Panc1 (cell line): ENCODE measurements around the gene NTRK2. TPM values are rescaled to one million over a fixed set of nuclear protein-coding genes. Genes with fewer than 3 reads are reported as not detected.

Experiments used
- ATAC-seq: fragments of 200-7000 bp; cut with Tn5 transposase; 2 replicates; pipeline ENCODE4 v1.9.1; 2020; ENCODE audit warnings: mild to moderate bottlenecking, moderate library complexity
- BruUV-seq: library from RNA; stranded (reverse); fragments of 400-500 nt; replicated peaks from 2 replicates; lab custom pipeline; 2021; lab: Mats Ljungman, UMichigan
- CTCF ChIA-PET: fragments of 300-600 bp; sonication (Branson Sonifier 250); formaldehyde crosslinking; loops from one replicate; lab custom pipeline; 2022; ENCODE audit warnings: antibody characterized with exemption; lab: Charles Lee
- POLR2A ChIA-PET: fragments of 300-600 bp; sonication (Branson Sonifier 250); formaldehyde crosslinking; loops from one replicate; lab custom pipeline; 2022; ENCODE audit warnings: antibody characterized with exemption; lab: Charles Lee
- DNase-seq: peaks from one replicate; pipeline ENCODE4 v3.0.0-alpha.2; 2010; ENCODE audit warnings: low read depth, low spot score
- H3K27ac ChIP-seq: 2 replicates; pipeline ENCODE4 v1.5.1; 2011; ENCODE audit warnings: mild to moderate bottlenecking, low read length, inconsistent platforms
- H3K27me3 ChIP-seq: fragments of 200-500 bp; sonication (Bioruptor generic); 2 replicates; pipeline ENCODE4 v1.6.0; 2014; ENCODE audit warnings: low read length, inconsistent platforms; ENCODE audit not compliant: control insufficient read depth, insufficient read depth
- H3K36me3 ChIP-seq: fragments of 200-500 bp; sonication (Bioruptor generic); 2 replicates; pipeline ENCODE4 v1.5.1; 2014; ENCODE audit warnings: inconsistent platforms, mild to moderate bottlenecking, low read length, moderate library complexity; ENCODE audit not compliant: control insufficient read depth, insufficient read depth
- H3K4me1 ChIP-seq: 2 replicates; pipeline ENCODE4 v1.5.1; 2011; ENCODE audit warnings: inconsistent platforms, mild to moderate bottlenecking, low read length, moderate library complexity; ENCODE audit not compliant: control insufficient read depth, insufficient read depth
- H3K4me3 ChIP-seq, 2 experiments: 2 replicates each; pipeline ENCODE4 v1.5.1; 2011 to 2012; ENCODE audit warnings: low read depth in 2 of 2, low read length in 2 of 2, mild to moderate bottlenecking in 2 of 2, inconsistent platforms in 1 of 2, moderate library complexity in 1 of 2
- H3K9me3 ChIP-seq: fragments of 200-500 bp; sonication (Bioruptor generic); 2 replicates; pipeline ENCODE4 v1.5.1; 2014; ENCODE audit warnings: low read depth, mild to moderate bottlenecking, inconsistent platforms, low read length, moderate library complexity; ENCODE audit not compliant: control insufficient read depth, insufficient read depth
- CTCF ChIP-seq: fragments of 450-650 bp; IDR thresholded peaks from 2 replicates; pipeline ENCODE4 v1.5.1; 2017; ENCODE audit warnings: mild to moderate bottlenecking
- POLR2AphosphoS5 ChIP-seq: IDR thresholded peaks from 2 replicates; pipeline ENCODE4 v1.6.1; 2012; ENCODE audit warnings: mild to moderate bottlenecking, low read depth, low read length, moderate library complexity
- REST ChIP-seq, 2 experiments: IDR thresholded peaks; 2 replicates each; pipeline ENCODE4 v1.6.1; 2011 to 2012; ENCODE audit warnings: low read depth in 2 of 2, control low read depth in 1 of 2, low read length in 1 of 2, mild to moderate bottlenecking in 1 of 2, moderate library complexity in 1 of 2; ENCODE audit not compliant: insufficient read depth in 1 of 2
- SIN3A ChIP-seq: IDR thresholded peaks from 2 replicates; pipeline ENCODE4 v1.6.1; 2012; ENCODE audit warnings: low read depth, mild to moderate bottlenecking, low read length, moderate library complexity, borderline replicate concordance; ENCODE audit not compliant: insufficient read depth
- TCF7L2 ChIP-seq: IDR thresholded peaks from 2 replicates; pipeline ENCODE4 v1.6.1; 2011; ENCODE audit warnings: mild to moderate bottlenecking, low read depth, low read length, inconsistent platforms
- in situ Hi-C: cut with HindIII; loops from 2 replicates; pipeline ENCODE4 v1.10.0; 2016; ENCODE audit warnings: low sequenced_read_pairs, low pct_unique_long_range_greater_than_20kb
- intact Hi-C: fragments of 100-400 bp; cut with micrococcal nuclease; formaldehyde crosslinking; loops from one replicate; pipeline ENCODE4 v1.10.0; 2022; ENCODE audit not compliant: unreplicated experiment
- total RNA-seq: library from RNA; stranded (reverse); gene quantifications from one replicate; pipeline ENCODE4 v1.2.1, GENCODE V29; 2021; ENCODE audit not compliant: unreplicated experiment

NTRK2 gene
- total RNA-seq, 1 experiment from 2014 or later: 0.23 TPM

GRCh38 chr9:85027870-85028269 lies 358.3 kb downstream of the NTRK2 start:
- POLR2A ChIA-PET: no interaction called here
- CTCF ChIA-PET: no interaction called here
- in situ Hi-C loops: no loop called here
- no peak overlapping the region for H3K27ac ChIP-seq
- TF ChIP-seq TCF7L2: no peak
- TF ChIP-seq POLR2AphosphoS5: no peak
- TF ChIP-seq REST (IDR thresholded peaks at IDR 0.05; ENCODE audit: insufficient read depth in 1 of 2, low read depth in 2 of 2, low read length in 1 of 2): no peak
- no peak for TF ChIP-seq CTCF
- no peak for TF ChIP-seq SIN3A
- no peaks in the 10 kb centered on the region for H3K9me3 ChIP-seq
- no TSS peak for BruUV-seq
- intact Hi-C loops: no loop called here
- H3K4me3 ChIP-seq: no peak overlapping the region
- no peaks in the 10 kb centered on the region for H3K4me1 ChIP-seq
- H3K27me3 ChIP-seq: no peaks in the 10 kb centered on the region
- ATAC-seq: no peak
- H3K36me3 ChIP-seq: no peaks in the 10 kb centered on the region
- no peak for DNase-seq

- Histone ChIP-seq H3K4me3 (no peak overlapping the region), H3K36me3 (no peaks in the 10 kb centered on the region), H3K27ac (no peak overlapping the region), H3K4me1 (no peaks in the 10 kb centered on the region), H3K9me3 (no peaks in the 10 kb centered on the region), H3K27me3 (no peaks in the 10 kb centered on the region)
- in situ Hi-C loops: no loop called here
- DNase-seq (no peak), ATAC-seq (no peak)
- intact Hi-C loops: no loop called here
- no TSS peak for BruUV-seq
- TF ChIP-seq POLR2AphosphoS5 (no peak), SIN3A (no peak), TCF7L2 (no peak), REST (IDR thresholded peaks at IDR 0.05; ENCODE audit: insufficient read depth in 1 of 2, low read depth in 2 of 2, low read length in 1 of 2) (no peak), CTCF (no peak)
- ChIA-PET CTCF (no interaction called here), POLR2A (no interaction called here)
Measured at GRCh38 chr9:85030316-85030715, 360.8 kb downstream of the NTRK2 start.
